Measurements from ENCODE around the gene MEIS3.

Gene MEIS3

GRCh38 chr19:47419030-47419783 is at the start of gene MEIS3:
Gene MEIS3 (minus strand): TSS chr19:47419527. CDS start chr19:47419081, 446 bp downstream.
- DNase-seq = no peak

- no peak for DNase-seq
Observed at GRCh38 chr19:47467914-47468313, 48.6 kb upstream of the MEIS3 start.

GRCh38 chr19:47465957-47466356 is 46.6 kb upstream of the MEIS3 start:
- no peak for DNase-seq

- DNase-seq = no peak
Observed at GRCh38 chr19:47464675-47465419, 45.5 kb upstream of the MEIS3 start.

GRCh38 chr19:47461876-47462275 is 42.5 kb upstream of the MEIS3 start:
- DNase-seq = no peak

GRCh38 chr19:47459477-47459876 is 40.1 kb upstream of the MEIS3 start:
- no peak for DNase-seq

GRCh38 chr19:47458672-47459071 is 39.3 kb upstream of the MEIS3 start:
- DNase-seq = no peak

GRCh38 chr19:47456721-47457474 is 37.6 kb upstream of the MEIS3 start:
- DNase-seq = no peak

GRCh38 chr19:47450478-47450877 is 31.2 kb upstream of the MEIS3 start:
- DNase-seq = no peak

- DNase-seq = no peak
Observed at GRCh38 chr19:47448360-47448727, 29.0 kb upstream of the MEIS3 start.

GRCh38 chr19:47447470-47448359 is 28.4 kb upstream of the MEIS3 start:
- no peak for DNase-seq

- DNase-seq = no peak
Observed at GRCh38 chr19:47446534-47447469, 27.5 kb upstream of the MEIS3 start.

GRCh38 chr19:47445937-47446402 is 26.6 kb upstream of the MEIS3 start:
- DNase-seq = peak; percentile 9

- no peak for DNase-seq
Observed at GRCh38 chr19:47445527-47445926, 26.2 kb upstream of the MEIS3 start.

GRCh38 chr19:47444388-47444821 is 25.1 kb upstream of the MEIS3 start:
- no peak for DNase-seq

- no peak for DNase-seq
Observed at GRCh38 chr19:47443331-47443730, 24.0 kb upstream of the MEIS3 start.

GRCh38 chr19:47438793-47439220 is 19.5 kb upstream of the MEIS3 start:
- DNase-seq = no peak

GRCh38 chr19:47437500-47437899 is 18.2 kb upstream of the MEIS3 start:
- DNase-seq = no peak

- peak; percentile 80 for DNase-seq
Observed at GRCh38 chr19:47436712-47437401, 17.5 kb upstream of the MEIS3 start.

GRCh38 chr19:47435883-47436417 is 16.6 kb upstream of the MEIS3 start:
- no peak for DNase-seq
